GM06990 (cell line): ENCODE data around the gene SUGCT.

Source experiments
- DNase-seq: peaks from one replicate; pipeline ENCODE4 v3.0.0-alpha.2; 2011; ENCODE audit not compliant: insufficient read length; ENCODE audit errors: extremely low read depth
- H3K27me3 ChIP-seq: replicated peaks from 2 replicates; pipeline ENCODE4 v1.6.0; 2011; ENCODE audit warnings: low read length; ENCODE audit not compliant: control insufficient read depth, insufficient read depth
- H3K36me3 ChIP-seq: 2 replicates; pipeline ENCODE4 v1.5.1; 2011; ENCODE audit warnings: low read length; ENCODE audit not compliant: control insufficient read depth, insufficient read depth
- H3K4me3 ChIP-seq: replicated peaks from 2 replicates; pipeline ENCODE4 v1.5.1; 2011; ENCODE audit warnings: low read depth, mild to moderate bottlenecking, control low read depth, low read length
- CTCF ChIP-seq: IDR thresholded peaks from 2 replicates; pipeline ENCODE4 v1.5.1; 2011; ENCODE audit warnings: low read length, control low read depth, mild to moderate bottlenecking, inconsistent platforms; ENCODE audit not compliant: insufficient read depth, poor library complexity, severe bottlenecking

Gene SUGCT

GRCh38 chr7:40761762-40762560 is 627.2 kb downstream of the SUGCT start:
- H3K36me3 ChIP-seq, result no peaks in the 10 kb centered on the region
- H3K4me3 ChIP-seq, result no peak overlapping the region
- DNase-seq, result no peak
- H3K27me3 ChIP-seq, result no peaks in the 10 kb centered on the region
- TF ChIP-seq CTCF, result no peak

- Histone ChIP-seq H3K36me3 (no peaks in the 10 kb centered on the region), H3K4me3 (no peak overlapping the region), H3K27me3 (no peaks in the 10 kb centered on the region)
- DNase-seq, result no peak
- no peak for TF ChIP-seq CTCF
Observed at GRCh38 chr7:40763319-40764287, 628.8 kb downstream of the SUGCT start.

- DNase-seq, result no peak
- Histone ChIP-seq H3K27me3 (no peaks in the 10 kb centered on the region), H3K4me3 (no peak overlapping the region), H3K36me3 (no peaks in the 10 kb centered on the region)
- TF ChIP-seq CTCF, result no peak
Observed at GRCh38 chr7:40765639-40766038, 630.8 kb downstream of the SUGCT start.

- DNase-seq, result no peak
- H3K4me3 ChIP-seq, result no peak overlapping the region
- TF ChIP-seq CTCF, result no peak
- no peaks in the 10 kb centered on the region for H3K27me3 ChIP-seq
- no peaks in the 10 kb centered on the region for H3K36me3 ChIP-seq
Observed at GRCh38 chr7:40772096-40772495, 637.3 kb downstream of the SUGCT start.

- Histone ChIP-seq H3K36me3 (no peaks in the 10 kb centered on the region), H3K4me3 (no peak overlapping the region), H3K27me3 (no peaks in the 10 kb centered on the region)
- no peak for TF ChIP-seq CTCF
- no peak for DNase-seq
Observed at GRCh38 chr7:40773656-40774055, 638.9 kb downstream of the SUGCT start.
